ENCODE data around the gene ITGA1. TPM values are rescaled to one million over a fixed set of nuclear protein-coding genes. Genes with fewer than 3 reads are reported as not detected.

ITGA1 gene
- total RNA-seq, 1 experiment from 2014 or later = 1.6 TPM

DNA sequence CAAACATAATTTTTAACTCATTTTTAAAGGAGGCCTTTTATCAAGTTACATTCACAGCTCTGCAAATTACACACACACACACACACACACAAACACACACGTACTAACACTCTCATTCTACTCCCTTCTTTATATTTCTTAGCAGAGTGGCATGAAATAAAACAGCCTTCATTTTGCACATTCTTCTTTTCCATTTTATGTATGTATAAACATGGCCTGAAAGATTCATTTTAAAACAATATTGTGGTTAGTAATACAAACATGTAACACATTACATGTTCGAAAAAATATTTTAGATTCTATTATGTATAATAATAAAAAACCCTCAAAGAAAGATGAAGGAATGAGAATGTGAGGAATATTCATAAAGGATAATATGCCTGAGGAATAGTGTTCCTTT, 115.4 kb downstream of the ITGA1 start:
- Histone ChIP-seq H3K36me3 (ENCODE audit: control insufficient read depth, insufficient read depth, low read length) (no peaks in the 10 kb centered on the region), H3K4me1 (ENCODE audit: control insufficient read depth, insufficient read depth, low read length) (no peaks in the 10 kb centered on the region; the same call in 1 of the 2 replicates), H3K27ac (ENCODE audit: low read length) (no peak overlapping the region), H3K9me3 (ENCODE audit: control insufficient read depth, insufficient read depth, low read depth, low read length) (no peaks in the 10 kb centered on the region), H3K4me3 (ENCODE audit: low read depth in 2 of 2, low read length in 2 of 2) (no peak overlapping the region), H3K27me3 (ENCODE audit: control insufficient read depth, insufficient read depth, low read length) (peaks cover 6% of the 10 kb centered on the region)
- CTCF ChIA-PET = no interaction called here
- no TSS peak for BruUV-seq (replicated peaks)
- ATAC-seq (no peak), DNase-seq (ENCODE audit: low read depth, low spot score) (no peak)
- POLR2A ChIA-PET = no interaction called here
- TF ChIP-seq SIN3A (IDR thresholded peaks at IDR 0.05; ENCODE audit: borderline replicate concordance, insufficient read depth, low read depth, low read length) = no peak
- no peak for TF ChIP-seq POLR2AphosphoS5 (IDR thresholded peaks at IDR 0.05; ENCODE audit: low read depth, low read length)
- TF ChIP-seq, protein P1, sequence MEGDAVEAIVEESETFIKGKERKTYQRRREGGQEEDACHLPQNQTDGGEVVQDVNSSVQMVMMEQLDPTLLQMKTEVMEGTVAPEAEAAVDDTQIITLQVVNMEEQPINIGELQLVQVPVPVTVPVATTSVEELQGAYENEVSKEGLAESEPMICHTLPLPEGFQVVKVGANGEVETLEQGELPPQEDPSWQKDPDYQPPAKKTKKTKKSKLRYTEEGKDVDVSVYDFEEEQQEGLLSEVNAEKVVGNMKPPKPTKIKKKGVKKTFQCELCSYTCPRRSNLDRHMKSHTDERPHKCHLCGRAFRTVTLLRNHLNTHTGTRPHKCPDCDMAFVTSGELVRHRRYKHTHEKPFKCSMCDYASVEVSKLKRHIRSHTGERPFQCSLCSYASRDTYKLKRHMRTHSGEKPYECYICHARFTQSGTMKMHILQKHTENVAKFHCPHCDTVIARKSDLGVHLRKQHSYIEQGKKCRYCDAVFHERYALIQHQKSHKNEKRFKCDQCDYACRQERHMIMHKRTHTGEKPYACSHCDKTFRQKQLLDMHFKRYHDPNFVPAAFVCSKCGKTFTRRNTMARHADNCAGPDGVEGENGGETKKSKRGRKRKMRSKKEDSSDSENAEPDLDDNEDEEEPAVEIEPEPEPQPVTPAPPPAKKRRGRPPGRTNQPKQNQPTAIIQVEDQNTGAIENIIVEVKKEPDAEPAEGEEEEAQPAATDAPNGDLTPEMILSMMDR (IDR thresholded peaks at IDR 0.05) = no peak
- TF ChIP-seq TCF7L2 (IDR thresholded peaks at IDR 0.05; ENCODE audit: low read depth, low read length) = no peak
- TF ChIP-seq, protein P2, sequence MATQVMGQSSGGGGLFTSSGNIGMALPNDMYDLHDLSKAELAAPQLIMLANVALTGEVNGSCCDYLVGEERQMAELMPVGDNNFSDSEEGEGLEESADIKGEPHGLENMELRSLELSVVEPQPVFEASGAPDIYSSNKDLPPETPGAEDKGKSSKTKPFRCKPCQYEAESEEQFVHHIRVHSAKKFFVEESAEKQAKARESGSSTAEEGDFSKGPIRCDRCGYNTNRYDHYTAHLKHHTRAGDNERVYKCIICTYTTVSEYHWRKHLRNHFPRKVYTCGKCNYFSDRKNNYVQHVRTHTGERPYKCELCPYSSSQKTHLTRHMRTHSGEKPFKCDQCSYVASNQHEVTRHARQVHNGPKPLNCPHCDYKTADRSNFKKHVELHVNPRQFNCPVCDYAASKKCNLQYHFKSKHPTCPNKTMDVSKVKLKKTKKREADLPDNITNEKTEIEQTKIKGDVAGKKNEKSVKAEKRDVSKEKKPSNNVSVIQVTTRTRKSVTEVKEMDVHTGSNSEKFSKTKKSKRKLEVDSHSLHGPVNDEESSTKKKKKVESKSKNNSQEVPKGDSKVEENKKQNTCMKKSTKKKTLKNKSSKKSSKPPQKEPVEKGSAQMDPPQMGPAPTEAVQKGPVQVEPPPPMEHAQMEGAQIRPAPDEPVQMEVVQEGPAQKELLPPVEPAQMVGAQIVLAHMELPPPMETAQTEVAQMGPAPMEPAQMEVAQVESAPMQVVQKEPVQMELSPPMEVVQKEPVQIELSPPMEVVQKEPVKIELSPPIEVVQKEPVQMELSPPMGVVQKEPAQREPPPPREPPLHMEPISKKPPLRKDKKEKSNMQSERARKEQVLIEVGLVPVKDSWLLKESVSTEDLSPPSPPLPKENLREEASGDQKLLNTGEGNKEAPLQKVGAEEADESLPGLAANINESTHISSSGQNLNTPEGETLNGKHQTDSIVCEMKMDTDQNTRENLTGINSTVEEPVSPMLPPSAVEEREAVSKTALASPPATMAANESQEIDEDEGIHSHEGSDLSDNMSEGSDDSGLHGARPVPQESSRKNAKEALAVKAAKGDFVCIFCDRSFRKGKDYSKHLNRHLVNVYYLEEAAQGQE (IDR thresholded peaks at IDR 0.05; ENCODE audit: insufficient read depth in 1 of 2, low read depth in 2 of 2, low read length in 1 of 2) = no peak
- in situ Hi-C loops (cut with HindIII; ENCODE audit: low pct_unique_long_range_greater_than_20kb, low sequenced_read_pairs) (no loop called here), intact Hi-C loops (cut with micrococcal nuclease; ENCODE audit: unreplicated experiment) (loop anchor here (10.0 kb wide), 1 partner anchor 208 kb away; no protein-coding TSS in a partner anchor)

DNA sequence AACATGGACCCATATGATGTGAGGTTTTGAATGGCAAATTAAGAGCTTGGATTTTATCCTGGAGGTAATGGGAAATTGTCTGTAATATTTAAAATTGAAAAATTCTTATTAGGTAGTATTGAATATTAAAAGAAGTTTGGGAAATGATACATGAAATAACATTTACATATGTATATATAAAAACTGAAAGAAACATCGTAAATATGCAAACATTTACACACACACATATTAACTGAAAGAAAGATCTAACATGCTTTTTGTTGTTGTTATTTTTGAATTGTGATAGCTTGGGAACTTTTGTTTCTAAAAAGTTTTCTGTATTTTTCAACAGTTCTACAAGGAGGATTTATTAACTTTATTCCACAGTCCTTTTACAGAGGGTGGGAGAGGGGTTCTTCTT, 118.6 kb downstream of the ITGA1 start:
- TF ChIP-seq, protein P1 (IDR thresholded peaks at IDR 0.05) = no peak
- TF ChIP-seq, protein P2 (IDR thresholded peaks at IDR 0.05; ENCODE audit: insufficient read depth in 1 of 2, low read depth in 2 of 2, low read length in 1 of 2) = no peak
- TF ChIP-seq POLR2AphosphoS5 (IDR thresholded peaks at IDR 0.05; ENCODE audit: low read depth, low read length) = no peak
- no peak for TF ChIP-seq SIN3A (IDR thresholded peaks at IDR 0.05; ENCODE audit: borderline replicate concordance, insufficient read depth, low read depth, low read length)
- no peak for TF ChIP-seq TCF7L2 (IDR thresholded peaks at IDR 0.05; ENCODE audit: low read depth, low read length)
- H3K4me3 ChIP-seq (ENCODE audit: low read depth in 2 of 2, low read length in 2 of 2) = no peak overlapping the region
- in situ Hi-C loops (cut with HindIII; ENCODE audit: low pct_unique_long_range_greater_than_20kb, low sequenced_read_pairs) (no loop called here), intact Hi-C loops (cut with micrococcal nuclease; ENCODE audit: unreplicated experiment) (loop anchor here (10.0 kb wide), 1 partner anchor 212 kb away; no protein-coding TSS in a partner anchor)
- no TSS peak for BruUV-seq (replicated peaks)
- no peak overlapping the region for H3K27ac ChIP-seq (ENCODE audit: low read length)
- H3K9me3 ChIP-seq (ENCODE audit: control insufficient read depth, insufficient read depth, low read depth, low read length) = no peaks in the 10 kb centered on the region
- H3K27me3 ChIP-seq (ENCODE audit: control insufficient read depth, insufficient read depth, low read length) = peaks cover 9% of the 10 kb centered on the region
- DNase-seq (ENCODE audit: low read depth, low spot score) (no peak), ATAC-seq (no peak)
- no peaks in the 10 kb centered on the region for H3K36me3 ChIP-seq (ENCODE audit: control insufficient read depth, insufficient read depth, low read length)
- no peaks in the 10 kb centered on the region; the same call in 1 of the 2 replicates for H3K4me1 ChIP-seq (ENCODE audit: control insufficient read depth, insufficient read depth, low read length)
- POLR2A ChIA-PET = no interaction called here
- CTCF ChIA-PET = no interaction called here

All from Panc1 (cell line).